GM18526 (cell line): ENCODE data around the gene SREBF2.

Source experiments
- POLR2A ChIP-seq: IDR thresholded peaks from 3 replicates; pipeline ENCODE4 v1.6.1; 2011; ENCODE audit not compliant: insufficient read length; ENCODE audit errors: extremely low read depth

SREBF2 gene

DNA sequence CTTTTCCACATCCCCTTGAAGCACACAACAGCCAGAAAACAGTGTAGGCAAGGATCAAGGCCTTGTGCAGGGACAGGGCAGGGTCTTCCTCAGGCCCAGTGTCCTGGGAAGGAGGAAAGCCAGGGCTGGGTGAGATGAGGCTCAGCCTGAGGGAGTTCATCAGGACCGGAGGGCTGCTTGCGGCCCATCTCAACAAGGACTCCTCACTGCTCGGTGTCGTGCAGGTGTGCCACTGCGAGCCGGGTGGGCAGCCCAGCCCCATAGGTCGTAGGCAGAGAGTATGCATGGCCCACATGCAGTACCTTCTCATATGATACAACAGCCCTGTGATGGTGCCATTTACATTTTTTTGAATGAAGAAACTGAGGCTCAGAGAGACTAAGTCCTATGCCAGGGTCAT is 69.1 kb downstream of the SREBF2 start:
- no peak for TF ChIP-seq POLR2A

DNA sequence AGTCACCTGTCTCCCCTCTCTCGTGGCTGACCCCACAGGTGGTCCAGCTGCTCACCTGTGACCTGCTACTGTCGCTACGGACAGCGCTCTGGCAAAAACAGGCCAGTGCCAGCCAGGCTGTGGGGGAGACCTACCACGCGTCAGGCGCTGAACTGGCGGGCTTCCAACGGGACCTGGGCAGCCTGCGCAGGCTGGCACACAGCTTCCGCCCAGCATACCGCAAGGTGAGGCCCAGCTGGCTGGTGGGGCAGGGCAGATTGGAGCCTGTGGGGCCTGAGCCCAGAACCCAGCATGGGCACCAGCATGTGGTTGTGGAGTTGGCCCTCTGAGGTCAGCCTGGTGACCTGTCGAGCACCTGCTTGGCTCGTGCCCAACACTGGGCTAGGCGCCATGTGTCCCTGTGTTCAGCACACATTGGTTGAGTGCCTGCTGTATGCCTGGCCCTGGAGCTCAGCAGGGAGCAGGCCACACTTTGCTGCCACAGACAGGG is 70.1 kb downstream of the SREBF2 start:
- no peak for TF ChIP-seq POLR2A

DNA sequence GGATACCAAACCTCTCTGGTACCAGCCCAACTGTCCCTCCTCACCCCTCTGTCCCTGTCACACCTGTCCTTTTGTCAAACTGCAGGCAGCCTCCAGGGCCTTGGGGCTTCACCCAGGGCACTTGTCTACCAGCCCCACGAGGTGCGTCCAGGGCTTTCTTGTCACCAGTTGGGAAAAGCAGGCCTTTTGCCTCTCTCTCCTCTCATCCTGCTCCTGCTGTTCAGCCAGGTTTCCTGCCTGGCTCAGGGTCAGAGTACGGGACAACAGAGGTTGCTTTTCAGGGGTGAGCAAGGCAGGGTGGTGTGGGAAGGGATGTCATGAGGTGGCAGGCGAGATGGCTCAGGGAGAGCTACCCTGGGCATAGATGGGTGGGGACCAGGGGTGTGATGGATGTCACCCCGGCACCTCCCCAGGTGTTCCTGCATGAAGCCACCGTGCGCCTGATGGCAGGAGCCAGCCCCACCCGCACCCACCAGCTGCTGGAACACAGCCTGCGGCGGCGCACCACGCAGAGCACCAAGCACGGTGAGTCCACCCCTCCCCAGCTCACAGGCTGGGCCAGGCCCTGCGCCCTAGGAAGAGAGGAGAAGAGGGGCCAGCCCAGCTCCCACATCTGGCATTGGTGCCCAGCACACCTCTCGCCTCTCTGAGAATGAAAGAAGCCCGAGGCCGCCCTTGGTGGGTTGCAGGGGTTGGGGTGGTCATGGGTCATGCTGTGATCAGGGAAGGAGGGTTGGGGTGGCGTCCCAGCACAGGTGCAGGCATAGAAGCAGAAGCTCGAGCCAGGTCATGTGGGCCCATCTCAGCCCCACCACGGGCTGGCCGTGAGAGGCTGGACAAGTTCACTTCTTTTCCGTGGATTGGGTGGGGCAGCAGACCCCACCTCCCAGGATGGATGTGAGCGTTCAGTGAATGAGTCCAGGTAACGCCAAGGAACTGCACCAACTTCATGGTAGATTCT is 71.8 kb downstream of the SREBF2 start:
- peak; percentile 17 for TF ChIP-seq POLR2A

DNA sequence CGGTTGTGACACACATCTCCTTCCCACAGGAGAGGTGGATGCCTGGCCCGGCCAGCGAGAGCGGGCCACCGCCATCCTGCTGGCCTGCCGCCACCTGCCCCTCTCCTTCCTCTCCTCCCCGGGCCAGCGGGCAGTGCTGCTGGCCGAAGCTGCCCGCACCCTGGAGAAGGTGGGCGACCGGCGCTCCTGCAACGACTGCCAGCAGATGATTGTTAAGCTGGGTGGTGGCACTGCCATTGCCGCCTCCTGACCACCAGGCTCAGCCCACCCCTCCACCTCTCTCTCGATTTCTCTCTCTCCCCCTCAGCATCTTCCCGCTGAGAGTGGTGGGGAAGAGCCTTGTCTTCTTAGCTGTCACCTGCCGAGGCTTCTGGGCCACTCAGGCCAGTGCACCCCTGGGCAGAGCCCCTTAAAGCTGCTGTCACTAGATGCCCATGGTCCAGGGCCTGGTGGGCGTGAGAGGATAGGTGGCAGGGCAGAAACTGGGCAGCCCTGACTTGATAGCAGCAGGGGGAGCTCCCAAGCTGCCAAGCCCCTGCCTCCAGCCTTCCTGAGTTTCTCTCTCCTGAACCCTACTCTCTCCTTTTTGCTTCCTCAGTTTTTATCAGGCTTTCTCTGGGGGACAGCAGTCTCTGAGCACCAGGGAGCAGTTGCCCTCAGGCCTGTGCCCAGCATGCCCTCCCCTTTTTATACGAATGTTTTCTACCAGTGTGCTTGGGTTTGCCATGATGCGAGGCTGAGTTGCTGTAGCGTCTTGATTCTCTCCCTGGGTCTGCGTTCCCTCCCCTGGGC is 72.7 kb downstream of the SREBF2 start:
- TF ChIP-seq POLR2A = no peak

DNA sequence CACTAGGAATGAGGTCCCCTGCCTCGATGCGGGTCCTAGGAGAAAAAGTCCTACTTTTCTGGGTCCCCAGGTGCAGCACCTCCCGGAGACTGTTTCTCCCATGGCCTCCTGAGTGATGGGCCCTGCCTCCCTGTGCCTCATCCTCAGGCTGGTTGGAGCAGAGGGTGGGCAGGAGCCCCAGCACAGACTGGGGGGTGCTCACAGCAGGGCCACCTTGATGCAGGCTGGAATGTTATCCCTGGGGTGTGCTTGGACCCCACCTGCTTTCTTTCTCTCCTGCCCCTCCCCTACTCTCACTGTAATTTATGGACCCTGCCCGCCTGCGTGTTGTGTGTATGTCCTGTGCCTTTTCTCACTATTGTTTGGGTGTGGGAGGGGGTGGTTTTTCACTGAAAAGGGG is 73.9 kb downstream of the SREBF2 start:
- no peak for TF ChIP-seq POLR2A

DNA sequence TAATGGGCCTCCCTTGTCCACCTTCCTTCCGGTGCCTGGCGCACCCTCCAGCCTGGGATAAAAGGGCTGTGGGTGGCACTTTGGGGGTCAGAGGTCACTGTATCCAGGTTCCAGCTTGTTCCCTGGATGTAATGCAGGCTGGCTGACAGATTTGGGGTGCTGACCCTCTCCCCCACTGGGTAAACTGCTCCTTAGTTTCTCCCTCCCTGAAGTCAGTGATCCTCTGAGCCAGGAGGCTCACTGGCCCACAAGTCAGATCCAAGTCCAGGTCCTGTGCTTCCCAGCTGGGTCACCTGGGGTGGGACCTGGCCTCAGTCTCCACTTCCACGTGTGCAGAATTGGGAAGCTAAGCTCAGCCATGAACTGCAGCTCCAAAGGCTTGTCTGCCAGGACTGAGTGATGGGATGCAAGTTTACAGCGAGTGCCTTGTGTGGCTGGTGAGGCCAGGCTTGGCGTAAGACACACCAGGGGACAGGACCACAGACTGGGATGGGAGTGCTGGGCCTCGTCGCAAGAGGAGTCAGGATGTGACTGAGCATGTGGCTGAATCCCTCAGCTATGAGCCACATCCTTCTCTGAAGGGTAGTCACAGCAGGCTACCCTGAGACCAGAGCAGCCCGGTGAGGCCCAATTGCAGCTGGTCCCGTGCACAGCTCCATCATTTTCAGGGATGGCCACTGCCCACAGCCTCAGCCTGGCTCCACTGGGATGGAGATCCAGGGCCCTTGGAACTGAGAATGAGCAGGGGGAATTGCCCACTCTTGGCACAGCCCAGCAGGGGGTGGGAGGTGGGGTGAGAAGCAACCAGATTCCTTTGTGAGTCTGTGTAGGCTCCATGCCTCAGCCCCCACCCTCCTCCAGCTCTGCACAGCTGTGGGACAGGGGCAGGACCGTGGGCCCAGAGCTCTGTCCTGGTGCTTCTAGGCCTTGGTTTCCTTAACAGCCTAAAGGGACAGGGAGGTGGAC is 74.8 kb downstream of the SREBF2 start:
- TF ChIP-seq POLR2A = peak; percentile 10

DNA sequence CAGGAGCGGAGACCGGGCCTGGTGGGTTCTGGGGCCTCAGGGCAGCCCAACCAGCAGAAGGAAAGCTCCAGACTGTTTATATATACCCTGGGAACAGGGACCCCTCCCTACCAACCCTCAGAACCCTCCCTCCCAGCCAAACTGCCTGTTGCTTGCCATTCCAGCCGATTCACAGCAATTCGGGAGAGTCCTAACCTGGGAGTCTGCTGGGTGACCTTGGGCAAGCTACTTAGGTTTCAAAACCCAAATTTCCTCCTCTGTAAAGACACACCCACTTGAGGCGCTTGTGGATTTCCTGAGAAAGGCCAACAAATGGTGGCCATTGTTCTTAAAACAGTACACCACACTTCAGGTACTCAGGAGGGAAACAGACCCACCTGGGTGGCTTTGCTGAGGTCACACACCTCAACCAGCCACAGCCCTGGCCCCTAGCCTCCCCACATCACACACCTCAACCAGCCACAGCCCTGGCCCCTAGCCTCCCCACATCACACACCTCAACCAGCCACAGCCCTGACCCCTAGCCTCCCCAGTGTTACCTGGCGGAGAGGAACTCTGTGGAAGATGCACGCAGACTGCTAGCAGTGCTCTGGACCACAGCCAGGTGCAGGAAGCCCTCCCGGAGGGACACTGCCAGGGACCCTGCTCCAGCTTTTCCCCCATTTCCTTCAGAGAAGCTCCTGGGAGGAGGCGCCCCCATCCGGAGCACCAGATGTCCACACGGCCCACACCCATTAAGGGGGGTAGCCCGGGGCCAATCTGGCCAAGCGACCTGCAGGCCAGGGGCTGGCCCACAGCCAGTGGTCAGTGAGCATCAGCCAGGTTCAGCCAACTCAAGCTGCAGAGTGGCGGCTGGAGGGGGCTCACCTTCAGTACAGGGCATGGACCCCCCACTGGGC is 75.8 kb downstream of the SREBF2 start:
- TF ChIP-seq POLR2A = no peak

DNA sequence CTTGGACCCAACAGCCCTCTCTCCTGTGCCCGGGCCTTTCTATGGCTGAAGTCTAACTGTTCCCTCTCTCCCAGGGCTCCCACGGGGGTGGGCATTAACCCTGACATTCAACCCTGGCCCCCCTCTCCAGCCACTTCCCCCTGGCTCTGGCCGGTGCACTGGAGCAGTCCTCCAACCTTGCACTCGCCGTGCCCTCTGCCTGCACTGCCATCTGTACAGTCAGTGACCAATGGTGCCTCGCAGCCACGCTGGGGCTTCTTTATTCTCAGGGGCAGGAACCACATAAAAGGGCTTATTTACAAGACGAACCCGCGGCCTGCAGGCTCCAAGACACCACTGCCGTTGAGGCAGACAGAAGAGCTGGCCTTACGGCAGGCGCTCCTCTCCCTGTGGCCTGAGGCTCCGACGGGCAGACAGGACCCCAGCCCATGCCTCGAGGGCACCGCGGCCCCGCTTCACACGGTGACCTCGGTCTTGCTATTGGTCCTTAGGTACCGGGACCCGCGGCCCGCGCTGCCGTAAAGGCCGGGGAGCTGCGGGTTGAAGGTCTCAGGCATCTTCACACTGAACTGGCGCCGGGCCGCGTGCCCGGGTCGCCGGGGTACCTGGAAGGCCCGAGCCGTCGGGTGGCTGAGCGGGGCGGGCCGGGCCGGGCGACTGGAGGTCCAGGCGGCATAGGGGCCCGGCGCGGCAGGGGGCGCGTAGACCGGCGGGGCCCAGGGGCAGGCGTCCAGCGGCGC is 76.6 kb downstream of the SREBF2 start:
- TF ChIP-seq POLR2A = no peak

DNA sequence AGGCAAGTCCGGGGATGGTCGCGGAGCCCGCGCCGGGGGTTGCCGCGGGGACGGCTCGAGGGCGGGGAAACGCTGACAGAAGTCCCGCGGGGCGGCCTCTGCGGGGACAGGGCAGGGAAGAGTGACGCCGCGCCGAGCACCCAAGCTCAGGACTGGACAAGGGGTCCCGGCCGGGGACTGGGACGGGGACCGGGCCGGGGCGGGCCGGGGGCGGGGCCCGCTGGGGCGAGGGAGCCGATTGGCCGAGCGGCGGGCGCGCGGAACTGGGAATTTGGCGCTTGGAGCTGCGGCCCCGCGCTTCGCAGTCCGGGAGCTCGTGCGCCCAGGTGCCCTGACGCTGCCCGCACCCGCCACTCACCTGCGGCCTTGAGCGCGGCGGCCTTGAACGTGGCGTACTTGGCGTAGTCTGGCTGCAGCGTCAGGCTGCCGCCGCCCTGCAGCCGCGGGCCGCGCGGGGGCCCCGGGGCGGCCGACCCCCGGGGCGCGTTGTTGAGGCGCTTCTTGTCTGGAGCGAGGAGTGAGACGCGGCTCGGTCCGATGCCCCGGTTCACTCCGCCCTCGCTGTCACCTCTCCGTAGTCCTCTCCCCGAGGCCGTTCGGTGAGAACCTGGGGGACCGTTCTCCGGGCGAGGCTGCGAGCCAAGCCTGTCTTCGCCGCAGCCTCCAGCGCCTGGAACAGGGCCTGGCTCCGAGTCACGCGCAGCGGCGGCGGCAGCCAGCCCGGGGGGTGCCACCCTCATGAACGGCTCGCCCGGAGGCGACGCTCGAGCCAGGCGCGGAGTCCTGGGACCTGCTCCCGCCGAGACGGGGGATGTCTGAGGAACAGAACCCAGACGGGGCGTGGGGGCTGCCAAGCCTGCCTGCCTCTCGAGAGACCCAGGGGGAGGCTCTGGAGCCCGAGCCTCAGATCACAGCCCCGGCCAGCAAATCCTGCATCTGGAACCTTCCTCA is 77.4 kb downstream of the SREBF2 start:
- TF ChIP-seq POLR2A = no peak

DNA sequence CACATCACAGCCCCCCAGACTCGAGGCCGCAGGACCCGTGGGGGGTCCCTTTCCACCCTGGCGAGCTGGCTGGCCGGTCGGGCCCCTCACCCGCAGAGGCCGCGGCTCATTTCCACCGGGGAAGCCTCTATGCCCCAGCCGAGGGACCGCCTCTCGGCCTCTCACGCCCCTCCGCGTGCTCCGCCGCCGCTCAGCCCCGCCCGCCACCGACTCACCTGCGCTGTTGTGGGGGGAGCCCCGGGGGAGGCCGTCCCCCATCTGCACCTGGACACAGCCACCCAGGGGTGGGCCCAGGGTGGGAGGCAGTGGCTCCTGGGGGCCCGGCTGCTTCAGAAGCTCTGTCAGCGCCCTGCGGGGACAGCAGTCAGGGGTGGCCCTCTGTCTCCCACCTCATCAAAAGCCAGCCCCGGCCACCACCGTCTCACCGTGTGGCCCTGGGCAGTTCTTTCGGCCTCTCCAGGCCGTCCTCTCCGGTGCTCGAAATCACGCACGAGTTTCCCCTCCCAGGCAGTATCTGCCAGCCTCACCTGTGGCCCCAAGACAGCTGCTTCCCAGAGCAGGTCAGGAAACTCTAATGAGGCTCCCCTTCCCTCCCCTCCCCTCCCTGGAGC is 78.2 kb downstream of the SREBF2 start:
- no peak for TF ChIP-seq POLR2A

DNA sequence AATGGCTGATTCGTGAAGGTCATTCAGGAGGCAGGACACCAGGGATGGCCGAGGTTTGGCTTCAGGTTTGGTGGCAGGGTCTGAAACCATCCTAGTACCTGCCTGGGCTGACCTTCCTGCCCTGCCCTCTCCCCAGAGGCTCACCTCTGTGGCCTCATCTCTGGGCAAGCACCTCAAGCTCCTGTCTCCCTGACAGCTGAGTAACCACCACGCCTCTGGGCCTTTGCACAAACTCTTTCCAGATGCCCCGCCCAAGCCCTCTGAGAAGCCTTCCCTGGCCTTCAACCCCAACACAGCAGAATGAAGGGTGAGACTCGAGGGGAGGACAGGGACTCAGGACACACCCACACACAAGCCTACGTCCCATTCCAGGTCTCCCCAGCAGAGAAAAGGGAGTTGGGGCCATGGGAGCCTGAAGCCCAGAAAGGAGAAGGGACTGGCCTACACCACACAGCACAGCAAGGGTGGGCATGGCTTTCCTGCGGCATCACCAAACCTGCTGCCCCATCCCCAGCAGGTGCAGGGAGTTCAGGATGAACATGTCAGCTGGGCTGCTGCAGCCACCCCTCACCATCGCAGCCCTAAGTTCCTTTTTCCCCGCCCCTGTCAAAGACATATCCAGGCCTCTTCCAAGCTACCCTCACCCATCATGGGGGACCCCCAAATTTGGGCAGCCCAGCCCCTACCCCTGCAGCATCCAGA is 79.6 kb downstream of the SREBF2 start:
- no peak for TF ChIP-seq POLR2A
